NCI-H1694 (cell line): ENCODE data around the gene IKZF1.

Experiments used
- DNase-seq: peaks from one replicate; lab custom pipeline; 2025; lab: John Stamatoyannopoulos, UW

IKZF1 gene

GRCh38 chr7:50308532-50309385 is 4.2 kb downstream of the IKZF1 start:
- no peak for DNase-seq

GRCh38 chr7:50309721-50310120 is 5.2 kb downstream of the IKZF1 start:
- DNase-seq: no peak

DNA sequence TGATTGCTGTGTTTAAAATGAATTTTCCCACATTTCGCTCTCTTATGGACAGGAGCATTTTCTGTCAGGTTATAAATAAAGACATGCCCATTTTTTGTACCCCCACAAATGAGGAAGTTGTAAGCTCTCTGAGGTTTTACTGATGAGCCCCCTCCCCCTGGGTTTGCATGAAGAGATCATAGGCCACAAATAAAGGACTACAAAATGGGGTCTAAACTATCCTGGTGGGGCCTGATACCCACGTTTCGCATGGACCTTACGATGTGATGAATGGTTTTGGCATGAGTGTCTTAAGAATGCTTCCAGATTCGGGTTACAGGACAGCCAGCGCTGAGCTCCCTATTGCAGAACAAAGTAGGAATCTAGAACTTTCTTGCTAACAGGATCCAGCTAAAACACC is 5.8 kb downstream of the IKZF1 start:
- no peak for DNase-seq

GRCh38 chr7:50310956-50311355 is 6.4 kb downstream of the IKZF1 start:
- DNase-seq: no peak

- no peak for DNase-seq
Measured at GRCh38 chr7:50312250-50313162, 8.0 kb downstream of the IKZF1 start.

DNA sequence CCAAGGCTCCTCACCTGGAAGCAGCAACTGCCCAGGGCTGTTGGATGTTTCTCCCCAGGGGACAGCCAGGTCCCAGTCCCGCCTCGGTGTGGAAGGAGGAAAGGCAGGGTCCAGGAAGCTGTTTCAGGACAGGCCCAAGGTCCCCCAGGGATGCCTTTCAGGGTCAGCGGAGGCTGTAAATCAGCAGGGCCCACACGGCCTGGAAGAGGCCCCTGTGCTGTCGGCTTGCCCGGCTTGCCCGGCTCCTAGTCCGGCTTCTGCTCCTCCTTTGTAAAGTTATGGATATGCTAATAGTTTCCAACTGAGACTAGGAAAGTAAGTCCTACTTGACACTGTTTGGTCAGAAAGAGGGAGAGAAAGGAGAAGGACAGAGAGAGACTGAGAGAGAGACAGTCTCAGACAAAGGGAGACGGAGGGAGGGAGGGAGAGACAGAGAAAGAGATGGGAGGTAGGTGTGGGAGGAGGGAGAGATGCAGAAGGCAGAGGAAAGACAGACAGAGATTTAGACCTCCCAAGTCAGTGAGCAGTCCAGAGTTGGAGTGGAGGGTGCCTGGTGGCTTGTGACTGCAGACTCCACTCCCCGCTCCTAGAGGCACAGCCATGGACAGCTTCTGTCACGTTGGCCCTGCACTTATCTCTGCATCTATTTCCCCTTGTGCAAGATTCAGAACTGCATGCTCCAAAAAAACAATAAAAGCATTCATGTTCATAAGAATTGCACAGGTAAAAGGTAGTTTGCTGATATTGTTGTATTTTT is 10.5 kb downstream of the IKZF1 start:
- DNase-seq: no peak

- no peak for DNase-seq
Measured at GRCh38 chr7:50315739-50316671, 11.5 kb downstream of the IKZF1 start.

- DNase-seq: no peak
Measured at GRCh38 chr7:50317221-50317678, 12.7 kb downstream of the IKZF1 start.

DNA sequence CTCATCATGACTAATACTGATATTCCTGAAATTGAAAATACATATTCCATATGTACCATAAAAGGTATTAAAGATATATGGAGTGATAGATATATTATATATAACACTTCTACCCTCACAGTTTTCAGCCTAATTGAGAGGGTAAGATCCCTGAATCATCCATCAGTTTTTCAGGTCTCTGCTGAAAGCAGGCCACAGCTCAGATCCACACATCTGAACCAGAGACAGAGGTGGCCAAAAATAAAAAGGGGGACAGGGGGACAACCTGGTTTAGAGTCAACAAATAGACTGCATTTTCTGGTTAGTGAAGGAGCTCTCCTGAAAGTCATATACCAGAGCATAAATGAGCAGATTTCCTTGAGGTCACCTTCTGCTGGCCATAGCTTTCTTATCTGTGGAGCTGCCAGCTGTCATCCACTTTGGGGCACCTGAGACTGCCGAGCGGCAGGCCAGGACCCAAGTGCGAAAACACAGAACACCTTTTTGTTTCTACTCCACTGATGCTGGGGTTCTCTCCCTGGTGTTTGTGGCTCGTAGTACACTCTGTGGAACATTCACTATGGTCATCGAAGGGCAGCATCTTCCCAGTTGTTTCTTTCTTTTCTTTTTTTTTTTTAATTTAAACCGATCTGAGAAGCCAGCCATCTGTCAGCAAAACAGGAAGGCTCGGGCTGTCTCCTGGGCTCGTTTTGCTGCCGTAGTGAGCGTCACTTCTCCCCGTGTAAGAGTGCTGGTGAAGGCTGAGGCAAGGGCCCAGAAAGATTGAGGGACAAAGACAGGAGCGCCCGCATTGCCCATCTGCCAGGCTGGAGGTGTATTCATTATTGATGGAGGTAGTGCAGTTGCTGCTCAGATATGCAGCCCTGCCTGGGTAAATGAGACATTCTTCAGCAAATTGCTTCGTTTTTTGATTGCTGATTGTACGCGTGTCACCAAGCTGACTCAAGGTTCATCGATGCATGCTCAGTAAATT is 13.5 kb downstream of the IKZF1 start:
- no peak for DNase-seq

GRCh38 chr7:50321487-50322067 is 17.1 kb downstream of the IKZF1 start:
- no peak for DNase-seq

DNA sequence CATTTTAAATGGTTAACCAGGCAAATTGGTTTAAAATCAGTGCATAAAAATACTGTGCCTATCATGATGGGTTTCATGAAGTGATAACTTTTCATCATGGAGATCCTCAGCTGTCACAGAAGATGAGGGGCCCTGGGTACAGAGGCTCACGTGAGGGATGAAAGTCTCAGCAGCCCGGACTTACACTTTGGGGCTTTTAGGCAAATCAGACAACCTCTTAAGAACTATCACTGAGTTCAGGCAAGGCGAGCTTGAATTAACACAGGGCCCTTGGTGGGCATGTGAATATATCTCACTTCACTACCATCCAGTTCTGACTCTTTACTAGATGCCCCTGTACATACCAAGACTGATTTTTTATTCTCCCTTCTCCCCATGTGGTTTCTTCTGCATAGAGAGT is 19.6 kb downstream of the IKZF1 start:
- no peak for DNase-seq

- no peak for DNase-seq
Measured at GRCh38 chr7:50327443-50327842, 22.9 kb downstream of the IKZF1 start.

DNA sequence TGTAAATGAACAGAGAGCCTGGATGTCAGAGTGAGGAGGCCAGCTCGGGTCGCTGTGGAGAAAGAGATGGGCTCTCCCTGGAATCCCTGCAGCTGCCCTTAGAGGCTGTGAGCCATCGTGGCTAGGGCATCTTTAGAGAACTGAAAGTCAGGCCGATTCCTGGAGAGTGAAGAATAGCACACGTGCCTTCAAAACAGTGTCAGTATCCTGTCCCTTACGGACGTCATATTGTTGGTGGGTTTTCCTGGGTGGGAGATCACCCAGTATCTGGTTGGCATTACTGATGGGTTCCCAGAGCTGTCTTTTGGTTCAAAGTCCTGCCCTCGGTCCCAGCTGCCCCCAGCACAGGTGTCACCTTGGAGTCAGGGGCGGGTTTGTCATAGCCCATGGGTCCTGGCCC is 25.3 kb downstream of the IKZF1 start:
- DNase-seq: no peak

DNA sequence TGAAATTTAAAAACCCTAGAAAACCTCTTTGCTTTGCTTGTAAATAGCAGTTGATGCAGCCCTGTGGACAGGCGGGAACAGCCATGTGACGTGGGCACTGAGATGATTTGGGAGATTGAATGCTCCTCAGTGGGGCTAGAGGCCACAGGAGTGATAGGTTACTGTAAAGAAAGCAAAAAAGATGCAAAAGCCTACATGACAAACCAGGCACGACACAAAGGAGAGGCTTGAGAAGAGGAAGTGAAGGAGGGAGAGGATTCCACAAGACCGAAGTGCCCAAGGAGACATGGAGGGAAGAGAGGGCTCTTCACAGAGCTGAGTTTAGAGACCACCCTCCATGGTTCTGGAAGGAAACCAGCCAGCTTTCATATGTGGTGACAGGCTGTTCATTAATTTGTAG is 25.7 kb downstream of the IKZF1 start:
- no peak for DNase-seq

GRCh38 chr7:50330696-50331095 is 26.2 kb downstream of the IKZF1 start:
- DNase-seq: no peak

GRCh38 chr7:50331564-50332208 is 27.2 kb downstream of the IKZF1 start:
- DNase-seq: no peak

- DNase-seq: no peak
Measured at GRCh38 chr7:50332241-50333165, 28.0 kb downstream of the IKZF1 start.

- no peak for DNase-seq
Measured at GRCh38 chr7:50333221-50333651, 28.7 kb downstream of the IKZF1 start.
